Hepatocyte (in vitro differentiated cells): Measurements from ENCODE around the gene MR1. TPM values are rescaled to one million over a fixed set of nuclear protein-coding genes. Genes with fewer than 3 reads are reported as not detected.
A peak's percentile ranks its signal among the peaks of the same experiment; 100 is the strongest.

Source experiments
- DNase-seq: peaks from one replicate; pipeline ENCODE4 v3.0.0-alpha.2; 2016; ENCODE audit warnings: low spot score
- H2AFZ ChIP-seq: fragments of 200-600 bp; sonication (generic); 2 replicates; pipeline ENCODE4 v1.6.0; 2016; ENCODE audit warnings: antibody characterized with exemption, mild to moderate bottlenecking
- H3K27ac ChIP-seq: fragments of 200-600 bp; sonication (generic); 2 replicates; pipeline ENCODE4 v1.5.1; 2016; ENCODE audit warnings: mild to moderate bottlenecking
- H3K27me3 ChIP-seq: fragments of 200-600 bp; sonication (generic); 2 replicates; pipeline ENCODE4 v1.6.1; 2016
- H3K36me3 ChIP-seq: fragments of 200-600 bp; sonication (generic); replicated peaks from 2 replicates; pipeline ENCODE4 v1.5.1; 2016; ENCODE audit warnings: low read depth; ENCODE audit not compliant: insufficient read depth
- H3K4me1 ChIP-seq: fragments of 200-600 bp; sonication (generic); 2 replicates; pipeline ENCODE4 v1.5.1; 2016; ENCODE audit warnings: mild to moderate bottlenecking, moderate library complexity; ENCODE audit not compliant: insufficient read depth
- H3K4me2 ChIP-seq: fragments of 200-600 bp; sonication (generic); 2 replicates; pipeline ENCODE4 v1.6.0; 2016
- H3K4me3 ChIP-seq: fragments of 200-600 bp; sonication (generic); 2 replicates; pipeline ENCODE4 v1.5.1; 2016; ENCODE audit warnings: mild to moderate bottlenecking
- H3K79me2 ChIP-seq: fragments of 200-600 bp; sonication (generic); 2 replicates; pipeline ENCODE4 v1.6.0; 2017; ENCODE audit warnings: mild to moderate bottlenecking
- H3K9me2 ChIP-seq: fragments of 200-600 bp; sonication (generic); replicated peaks from 2 replicates; pipeline ENCODE4 v1.6.0; 2017; ENCODE audit warnings: mild to moderate bottlenecking; ENCODE audit not compliant: insufficient read depth
- H3K9me3 ChIP-seq: fragments of 200-600 bp; sonication (generic); 2 replicates; pipeline ENCODE4 v1.5.1; 2016; ENCODE audit warnings: low read depth, mild to moderate bottlenecking
- H4K20me1 ChIP-seq: fragments of 200-600 bp; sonication (generic); 2 replicates; pipeline ENCODE4 v1.6.0; 2016; ENCODE audit warnings: mild to moderate bottlenecking; ENCODE audit not compliant: insufficient read depth, poor library complexity, severe bottlenecking
- CTCF ChIP-seq: fragments of 200-600 bp; sonication (generic); IDR thresholded peaks from 2 replicates; pipeline ENCODE4 v1.5.1; 2016; ENCODE audit warnings: antibody characterized with exemption, mild to moderate bottlenecking; ENCODE audit not compliant: poor library complexity
- EZH2 ChIP-seq: fragments of 200-600 bp; sonication (generic); IDR thresholded peaks from 2 replicates; pipeline ENCODE4 v1.6.1; 2016; ENCODE audit warnings: antibody characterized with exemption, mild to moderate bottlenecking, borderline replicate concordance
- EZH2phosphoT487 ChIP-seq: fragments of 200-600 bp; sonication (generic); IDR thresholded peaks from one replicate; pipeline ENCODE4 v1.6.1; 2018; ENCODE audit warnings: antibody characterized with exemption, mild to moderate bottlenecking, low read depth, moderate library complexity; ENCODE audit not compliant: unreplicated experiment, severe bottlenecking
- WGBS: methylation state at CpG from one replicate; pipeline ENCODE4 v1.1.6; 2016; ENCODE audit warnings: low lambda C conversion rate; ENCODE audit errors: missing lambda C conversion rate; 5-methylcytosine and 5-hydroxymethylcytosine counted together
- polyA plus RNA-seq: library from polyadenylated mRNA; unstranded; fragments of >200 nt; fragmentation: Nextera tagmentation; extraction: Ambion mirVana; gene quantifications from 2 replicates; pipeline ENCODE4 v1.2.1, GENCODE V29; 2016
- total RNA-seq: library from RNA; depleted of rRNA; stranded (reverse); fragments of >200 nt; gene quantifications from 2 replicates; pipeline ENCODE4 v1.2.3, GENCODE V29; 2014

MR1 gene
- total and polyA plus RNA-seq, 2 experiments from 2014 or later, result 8.9 to 10.6 TPM

GRCh38 chr1:181021811-181022434, 11.9 kb upstream of the MR1 start:
- H3K4me3 ChIP-seq, result peak overlapping the region; percentile 83
- H3K27me3 ChIP-seq, result no peaks in the 10 kb centered on the region
- no peaks in the 10 kb centered on the region for H3K4me1 ChIP-seq
- peak overlapping the region; percentile 80 for H2AFZ ChIP-seq
- peak; percentile 72 for DNase-seq
- no peaks in the 10 kb centered on the region for H3K9me3 ChIP-seq
- peaks cover 48% of the 10 kb centered on the region for H3K79me2 ChIP-seq
- WGBS, result 2% methylated on average over 22 of the region's 23 CpGs
- H3K4me2 ChIP-seq, result peak overlapping the region; percentile 87
- no peaks in the 10 kb centered on the region for H3K36me3 ChIP-seq
- TF ChIP-seq EZH2 (no peak), CTCF (no peak), EZH2phosphoT487 (no peak)
- H3K9me2 ChIP-seq, result no peaks in the 10 kb centered on the region
- peaks cover 28% of the 10 kb centered on the region for H4K20me1 ChIP-seq
- H3K27ac ChIP-seq, result peak overlapping the region; percentile 88

- Histone ChIP-seq H3K9me2 (no peaks in the 10 kb centered on the region), H3K79me2 (peaks cover 33% of the 10 kb centered on the region), H4K20me1 (peaks cover 27% of the 10 kb centered on the region), H3K9me3 (no peaks in the 10 kb centered on the region), H3K27ac (peak overlapping the region; percentile 15), H3K36me3 (no peaks in the 10 kb centered on the region), H3K4me1 (no peaks in the 10 kb centered on the region), H3K4me3 (no peak overlapping the region), H3K4me2 (peak overlapping the region; percentile 63), H3K27me3 (no peaks in the 10 kb centered on the region), H2AFZ (no peak overlapping the region)
- WGBS, result 75% methylated on average over 10 of the region's 10 CpGs
- TF ChIP-seq CTCF (no peak), EZH2phosphoT487 (no peak), EZH2 (no peak)
- no peak for DNase-seq
These were observed 10.3 kb upstream of the MR1 start for GRCh38 chr1:181023265-181024057.

- Histone ChIP-seq H4K20me1 (no peaks in the 10 kb centered on the region), H3K4me1 (no peaks in the 10 kb centered on the region), H3K27me3 (no peaks in the 10 kb centered on the region), H2AFZ (no peak overlapping the region), H3K9me2 (no peaks in the 10 kb centered on the region), H3K4me2 (no peak overlapping the region), H3K79me2 (no peaks in the 10 kb centered on the region), H3K36me3 (no peaks in the 10 kb centered on the region), H3K27ac (no peak overlapping the region), H3K9me3 (no peaks in the 10 kb centered on the region), H3K4me3 (no peak overlapping the region)
- DNase-seq, result no peak
- TF ChIP-seq EZH2, result no peak
- TF ChIP-seq EZH2phosphoT487, result no peak
- TF ChIP-seq CTCF, result no peak
These were observed 5.6 kb upstream of the MR1 start for GRCh38 chr1:181028196-181028595.
